SU-DHL-6 (cell line): ENCODE measurements around the gene ALDOA.
"Not testable (repeated sequence)": the region's sequence is repeated elsewhere in the genome, so short reads cannot be mapped to it uniquely, and the experiment has no call there.

Source experiments
- H2AFZ ChIP-seq: fragments of 200-600 bp; sonication (generic); 2 replicates; pipeline ENCODE4 v1.6.1; 2014; ENCODE audit warnings: low read depth, mild to moderate bottlenecking, moderate library complexity, mixed read lengths, antibody characterized with exemption, low read length; ENCODE audit not compliant: severe bottlenecking
- H3F3A ChIP-seq: fragments of 200-600 bp; shearing (Covaris generic); 2 replicates; pipeline ENCODE4 v1.6.0; 2016; ENCODE audit warnings: antibody characterized with exemption, mild to moderate bottlenecking; ENCODE audit not compliant: insufficient read depth
- H3K27ac ChIP-seq: fragments of 200-600 bp; sonication (generic); 2 replicates; pipeline ENCODE4 v1.5.1; 2016; ENCODE audit warnings: low read depth, mild to moderate bottlenecking, low read length, moderate library complexity, mixed read lengths
- H3K27me3 ChIP-seq: fragments of 200-600 bp; sonication (generic), shearing (Covaris generic); 2 replicates; pipeline ENCODE4 v1.6.0; 2014; ENCODE audit warnings: mild to moderate bottlenecking, low read length
- H3K36me3 ChIP-seq: fragments of 200-600 bp; sonication (generic); 2 replicates; pipeline ENCODE4 v1.6.1; 2014; ENCODE audit warnings: mild to moderate bottlenecking, low read length, mixed read lengths
- H3K4me2 ChIP-seq: fragments of 300-600, 200-600 bp; shearing (Covaris generic), sonication (generic); 2 replicates; pipeline ENCODE4 v1.6.0; 2014; ENCODE audit warnings: low read length, low read depth, mild to moderate bottlenecking; ENCODE audit not compliant: poor library complexity, severe bottlenecking
- H3K4me3 ChIP-seq: fragments of 200-600 bp; sonication (generic); 2 replicates; pipeline ENCODE4 v1.5.1; 2014; ENCODE audit warnings: antibody characterized with exemption, low read length, mild to moderate bottlenecking, mixed read lengths; ENCODE audit not compliant: insufficient read depth, poor library complexity, severe bottlenecking
- H3K79me2 ChIP-seq: fragments of 200-600 bp; sonication (generic); 2 replicates; pipeline ENCODE4 v1.6.1; 2014; ENCODE audit warnings: mild to moderate bottlenecking, low read length, moderate library complexity; ENCODE audit not compliant: insufficient read depth
- H3K9ac ChIP-seq: fragments of 200-600 bp; sonication (generic); 2 replicates; pipeline ENCODE4 v1.7.0; 2014; ENCODE audit warnings: mild to moderate bottlenecking, low read length
- H3K9me2 ChIP-seq: fragments of 200-600 bp; sonication (generic); replicated peaks from 2 replicates; pipeline ENCODE4 v1.6.1; 2014; ENCODE audit warnings: low read length; ENCODE audit not compliant: insufficient read depth
- H3K9me3 ChIP-seq: fragments of 200-600 bp; sonication (generic); 2 replicates; pipeline ENCODE4 v1.6.1; 2014; ENCODE audit warnings: low read length, mixed read lengths; ENCODE audit not compliant: insufficient read depth
- H4K20me1 ChIP-seq: fragments of 200-600 bp; sonication (generic); 2 replicates; pipeline ENCODE4 v1.6.1; 2014; ENCODE audit warnings: low read depth, mild to moderate bottlenecking, antibody characterized with exemption, low read length, moderate library complexity, mixed read lengths
- CTCF ChIP-seq: fragments of 200-600 bp; sonication (generic); IDR thresholded peaks from one replicate; pipeline ENCODE4 v1.5.1; 2017; ENCODE audit warnings: antibody characterized with exemption, mild to moderate bottlenecking, low read length, moderate library complexity; ENCODE audit not compliant: insufficient read depth, poor library complexity, severe bottlenecking
- EZH2phosphoT487 ChIP-seq: fragments of 200-600 bp; sonication (generic), shearing (Covaris generic); conservative IDR thresholded peaks from 2 replicates; pipeline ENCODE4 v1.6.1; 2018; ENCODE audit warnings: mild to moderate bottlenecking, antibody characterized with exemption, low read length, moderate library complexity, mixed read lengths

Gene ALDOA

GRCh38 chr16:30065102-30065942, at the start of gene ALDOA:
ALDOA (plus strand) TSS chr16:30065760; CDS start chr16:30066898, 1,138 bp downstream.
- TF ChIP-seq CTCF (no peak), EZH2phosphoT487 (no peak)
- no peaks in the 10 kb centered on the region for H3K9me3 ChIP-seq
- H3K27ac ChIP-seq, result peak within 1 kb of the TSS; percentile 97
- peaks cover 3% of the 10 kb centered on the region; the same call in 1 of the 2 replicates for H3F3A ChIP-seq
- H3K4me3 ChIP-seq, result peak within 1 kb of the TSS; percentile 84
- H3K36me3 ChIP-seq, result peaks cover 13% of the 10 kb centered on the region
- no peaks in the 10 kb centered on the region; the same call in 1 of the 2 replicates for H4K20me1 ChIP-seq
- no peaks in the 10 kb centered on the region for H3K9me2 ChIP-seq
- peak within 1 kb of the TSS; percentile 87 for H3K4me2 ChIP-seq
- peak within 1 kb of the TSS; percentile 8 for H2AFZ ChIP-seq
- no peaks in the 10 kb centered on the region for H3K27me3 ChIP-seq
- peak within 1 kb of the TSS; percentile 98 for H3K9ac ChIP-seq
- peaks cover 34% of the 10 kb centered on the region for H3K79me2 ChIP-seq

- Histone ChIP-seq H3K4me3 (no peak overlapping the region), H3K9ac (no peak overlapping the region), H3F3A (no peaks in the 10 kb centered on the region), H2AFZ (no peak overlapping the region), H3K36me3 (no peaks in the 10 kb centered on the region), H3K79me2 (no peaks in the 10 kb centered on the region), H3K4me2 (no peak overlapping the region), H3K27ac (no peak overlapping the region), H3K9me3 (no peaks in the 10 kb centered on the region), H4K20me1 (no peaks in the 10 kb centered on the region), H3K9me2 (no peaks in the 10 kb centered on the region), H3K27me3 (no peaks in the 10 kb centered on the region)
- no peak for TF ChIP-seq CTCF
- TF ChIP-seq EZH2phosphoT487, result no peak
Observed at GRCh38 chr16:30016555-30017276, 48.8 kb upstream of the ALDOA start.

- Histone ChIP-seq H3F3A (no peaks in the 10 kb centered on the region), H4K20me1 (no peaks in the 10 kb centered on the region), H3K4me2 (no peak overlapping the region), H2AFZ (no peak overlapping the region), H3K9ac (no peak overlapping the region), H3K27ac (no peak overlapping the region), H3K9me2 (no peaks in the 10 kb centered on the region), H3K27me3 (no peaks in the 10 kb centered on the region), H3K36me3 (no peaks in the 10 kb centered on the region), H3K79me2 (no peaks in the 10 kb centered on the region), H3K9me3 (no peaks in the 10 kb centered on the region), H3K4me3 (no peak overlapping the region)
- TF ChIP-seq EZH2phosphoT487 (no peak), CTCF (no peak)
Observed at GRCh38 chr16:30017277-30017656, 48.3 kb upstream of the ALDOA start.

GRCh38 chr16:30017937-30018336, 47.6 kb upstream of the ALDOA start:
- H3F3A ChIP-seq, H3K79me2 ChIP-seq, H2AFZ ChIP-seq, H4K20me1 ChIP-seq, H3K9me2 ChIP-seq, H3K27ac ChIP-seq, H3K36me3 ChIP-seq, H3K4me3 ChIP-seq, H3K9ac ChIP-seq, H3K27me3 ChIP-seq, H3K9me3 ChIP-seq, H3K4me2 ChIP-seq: not testable (repeated sequence)
